ENCODE data around the gene LRRC37A2.
"Not testable (repeated sequence)": the region's sequence is repeated elsewhere in the genome, so short reads cannot be mapped to it uniquely, and the experiment has no call there.

DNA sequence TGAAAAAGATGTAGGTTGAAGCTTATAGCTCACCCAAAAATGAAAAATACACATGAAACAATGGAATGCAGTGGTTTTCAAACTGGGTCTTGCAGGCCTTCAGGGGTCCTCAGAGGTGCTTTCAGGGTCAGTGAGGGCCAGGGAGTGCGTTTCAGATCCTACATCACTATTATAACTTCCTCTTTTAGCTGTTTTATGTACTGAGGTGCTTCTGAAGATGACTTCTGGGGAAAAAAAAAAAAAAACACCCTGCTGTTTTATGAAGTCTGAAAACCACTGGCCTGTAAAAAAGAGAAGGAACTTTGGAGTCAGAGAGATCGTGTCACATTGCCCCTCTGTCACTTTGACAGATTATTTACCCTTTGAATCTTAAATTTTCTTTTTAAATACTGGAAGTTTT, 36.7 kb upstream of the LRRC37A2 start:
- TF ChIP-seq, protein P1, sequence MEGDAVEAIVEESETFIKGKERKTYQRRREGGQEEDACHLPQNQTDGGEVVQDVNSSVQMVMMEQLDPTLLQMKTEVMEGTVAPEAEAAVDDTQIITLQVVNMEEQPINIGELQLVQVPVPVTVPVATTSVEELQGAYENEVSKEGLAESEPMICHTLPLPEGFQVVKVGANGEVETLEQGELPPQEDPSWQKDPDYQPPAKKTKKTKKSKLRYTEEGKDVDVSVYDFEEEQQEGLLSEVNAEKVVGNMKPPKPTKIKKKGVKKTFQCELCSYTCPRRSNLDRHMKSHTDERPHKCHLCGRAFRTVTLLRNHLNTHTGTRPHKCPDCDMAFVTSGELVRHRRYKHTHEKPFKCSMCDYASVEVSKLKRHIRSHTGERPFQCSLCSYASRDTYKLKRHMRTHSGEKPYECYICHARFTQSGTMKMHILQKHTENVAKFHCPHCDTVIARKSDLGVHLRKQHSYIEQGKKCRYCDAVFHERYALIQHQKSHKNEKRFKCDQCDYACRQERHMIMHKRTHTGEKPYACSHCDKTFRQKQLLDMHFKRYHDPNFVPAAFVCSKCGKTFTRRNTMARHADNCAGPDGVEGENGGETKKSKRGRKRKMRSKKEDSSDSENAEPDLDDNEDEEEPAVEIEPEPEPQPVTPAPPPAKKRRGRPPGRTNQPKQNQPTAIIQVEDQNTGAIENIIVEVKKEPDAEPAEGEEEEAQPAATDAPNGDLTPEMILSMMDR (IDR thresholded peaks at IDR 0.05) = not testable (repeated sequence)
- TF ChIP-seq EP300 (IDR thresholded peaks at IDR 0.05) = not testable (repeated sequence)

All from esophagus muscularis mucosa (tissue), 3 donors.